ENCODE data around the gene SCN4B.

SCN4B gene

DNA sequence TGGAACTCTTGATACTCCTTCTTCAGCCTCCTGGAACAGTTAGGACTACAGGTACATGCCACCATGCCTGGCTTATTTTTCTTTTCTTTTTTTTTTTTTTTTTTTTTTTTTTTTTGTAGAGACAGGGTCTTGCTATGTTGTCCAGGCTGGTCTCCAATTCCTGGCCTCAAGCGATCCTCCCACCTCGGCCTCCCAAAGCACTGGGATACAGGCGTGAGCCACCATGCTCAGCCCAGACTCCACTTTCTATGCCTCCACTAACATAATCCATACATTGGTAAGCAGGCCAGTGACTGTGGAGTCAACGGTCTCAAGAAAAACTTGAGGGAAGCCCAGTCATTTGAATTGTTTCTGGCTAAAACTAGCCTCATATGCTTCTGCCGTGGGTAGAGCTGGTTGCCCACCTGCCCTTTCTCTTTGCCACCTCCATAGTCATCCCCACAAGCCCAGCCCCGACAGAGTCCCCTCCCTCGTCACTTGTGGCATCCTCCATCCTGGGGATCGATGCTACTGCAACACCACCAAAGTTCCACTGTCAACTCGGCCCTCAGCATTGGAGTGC, 21.5 kb upstream of the SCN4B start:
- DNase-seq (ENCODE audit: low spot score), result no peak

DNA sequence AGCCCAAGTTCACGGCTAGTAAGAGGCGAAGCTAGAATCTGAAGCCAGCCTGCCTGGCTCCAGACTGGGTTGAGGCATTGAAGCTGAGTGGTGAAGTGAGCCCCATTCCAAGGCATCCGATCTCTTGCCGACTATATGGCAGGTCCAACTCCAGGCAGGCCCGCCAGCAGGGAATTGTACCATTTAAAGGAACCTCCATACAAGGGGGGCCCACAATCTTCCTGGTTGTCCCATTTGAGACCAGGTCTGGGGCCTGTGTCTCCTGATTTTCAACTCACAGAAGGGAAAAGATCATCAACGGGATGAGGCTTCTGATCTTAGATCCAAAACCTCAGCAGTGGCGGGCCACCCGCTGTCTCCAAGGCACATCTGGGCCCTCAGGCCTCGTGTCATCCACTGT, 19.7 kb upstream of the SCN4B start:
- DNase-seq (ENCODE audit: low spot score), result no peak

DNA sequence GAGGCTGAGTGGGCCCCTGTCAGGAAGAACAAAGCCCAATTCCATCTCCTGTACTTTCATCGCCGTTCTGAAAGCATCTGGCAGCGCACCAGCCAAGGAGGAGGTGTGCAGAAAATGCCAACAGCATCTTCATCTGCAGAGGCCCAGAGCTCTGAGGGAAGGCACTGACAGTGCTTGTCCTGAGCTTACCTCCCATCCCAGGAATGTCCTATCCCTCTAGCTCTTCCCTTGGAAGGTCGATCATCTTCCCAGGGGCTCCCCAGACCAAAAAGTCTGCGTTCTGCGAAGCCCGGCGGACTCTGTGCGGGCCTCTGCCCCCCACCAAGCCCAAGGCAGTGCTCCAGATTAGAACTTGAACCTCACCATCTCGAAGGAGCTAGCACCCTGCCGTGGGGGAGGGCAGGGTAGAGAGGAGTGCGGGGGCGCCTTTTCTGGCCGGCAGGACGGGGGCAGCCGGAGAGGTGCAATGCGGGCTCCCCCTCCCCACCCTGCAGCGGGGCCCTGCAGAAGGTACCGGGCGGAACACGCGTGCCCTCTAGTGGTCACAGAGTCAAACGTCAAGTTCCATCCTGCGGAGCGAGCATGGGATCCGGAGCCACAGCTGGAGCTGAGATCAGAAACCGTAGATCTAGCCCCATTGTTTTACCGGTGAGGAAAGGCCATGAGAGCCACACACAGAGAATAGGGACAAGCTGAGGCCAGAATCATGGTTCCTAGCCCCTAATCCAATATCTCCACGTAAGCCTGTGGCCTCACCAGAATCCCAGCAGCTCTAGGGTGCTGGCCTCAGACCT, 18.8 kb upstream of the SCN4B start:
- DNase-seq (ENCODE audit: low spot score), result peak; percentile 92

DNA sequence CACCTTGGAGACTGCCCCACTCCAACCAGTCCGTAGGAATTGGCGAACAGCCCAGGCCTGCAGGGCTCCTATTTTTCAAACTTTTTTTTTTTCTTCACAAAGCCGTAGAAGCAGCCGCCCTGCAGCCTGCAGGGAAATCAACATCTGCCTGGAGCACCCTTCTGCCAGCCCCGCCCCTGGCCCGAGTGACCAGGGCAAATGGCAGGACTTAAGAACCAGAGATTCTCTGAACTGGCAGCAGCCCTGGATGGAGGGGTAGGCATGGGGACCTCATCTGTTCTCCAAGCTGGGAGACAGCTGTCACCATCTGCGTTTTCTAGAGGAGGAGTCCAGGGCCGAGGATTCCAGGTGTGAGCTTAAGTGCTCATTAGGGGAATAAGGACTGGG, 18.3 kb upstream of the SCN4B start:
- DNase-seq (ENCODE audit: low spot score), result no peak

DNA sequence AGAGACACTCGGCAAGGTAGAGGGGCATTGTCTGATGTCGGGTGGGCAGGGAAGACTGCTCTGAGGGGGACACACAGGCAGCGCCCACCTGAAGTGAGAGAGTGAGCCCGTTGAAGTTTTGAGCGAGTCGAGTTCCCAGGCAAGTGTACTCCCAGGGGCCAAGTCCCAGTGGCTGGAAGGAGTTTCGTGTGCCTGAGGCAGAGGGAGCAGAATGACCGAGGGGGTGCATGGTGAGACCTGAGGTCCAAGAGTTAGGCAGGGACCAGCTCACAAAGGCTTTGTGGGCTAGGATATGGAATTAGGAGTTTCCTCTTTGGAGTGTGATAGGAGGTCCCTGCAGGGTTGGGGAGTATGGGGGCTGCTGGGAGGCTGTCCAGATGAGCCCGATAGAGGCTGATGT, 17.6 kb upstream of the SCN4B start:
- no peak for DNase-seq (ENCODE audit: low spot score)

DNA sequence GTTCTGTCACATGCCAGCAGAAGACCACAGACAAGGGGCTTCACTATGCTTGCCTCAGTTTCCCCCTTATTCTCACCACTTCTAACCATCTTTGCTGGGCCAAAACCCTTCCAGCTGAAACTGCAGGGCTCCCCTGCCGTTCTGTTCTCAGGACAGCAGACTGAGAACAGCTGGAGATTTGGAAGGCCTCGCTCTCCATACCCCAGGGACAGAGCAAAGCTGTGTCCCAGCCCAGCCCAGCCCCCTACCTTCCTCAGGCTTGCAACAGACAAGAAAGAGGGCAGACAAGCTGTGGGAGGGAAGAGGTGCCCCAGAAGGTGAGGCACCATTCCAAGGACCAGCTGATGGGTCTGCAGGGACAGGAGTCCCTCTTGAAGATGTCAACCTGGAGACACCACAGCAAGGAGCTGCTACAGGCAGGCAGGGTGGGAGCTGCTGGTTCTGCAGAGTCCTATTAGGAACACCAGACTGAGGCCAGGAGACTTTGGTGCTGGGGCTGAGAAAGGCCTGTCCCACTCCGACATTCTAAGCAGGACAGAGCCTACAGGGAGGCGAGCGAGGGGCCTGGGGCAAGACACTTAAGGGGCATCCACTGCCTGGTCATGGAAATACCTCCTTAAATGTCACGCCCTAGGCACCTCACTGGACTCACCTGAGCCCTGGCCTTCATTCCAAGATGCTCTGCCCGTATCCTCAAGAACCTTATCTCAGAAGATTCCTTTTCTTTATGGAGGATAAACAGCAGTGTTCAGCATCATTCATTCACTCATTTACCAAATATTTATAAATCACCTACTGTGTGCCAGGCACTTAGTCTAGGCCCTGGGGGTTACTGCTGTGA, 16.9 kb upstream of the SCN4B start:
- no peak for DNase-seq (ENCODE audit: low spot score)

DNA sequence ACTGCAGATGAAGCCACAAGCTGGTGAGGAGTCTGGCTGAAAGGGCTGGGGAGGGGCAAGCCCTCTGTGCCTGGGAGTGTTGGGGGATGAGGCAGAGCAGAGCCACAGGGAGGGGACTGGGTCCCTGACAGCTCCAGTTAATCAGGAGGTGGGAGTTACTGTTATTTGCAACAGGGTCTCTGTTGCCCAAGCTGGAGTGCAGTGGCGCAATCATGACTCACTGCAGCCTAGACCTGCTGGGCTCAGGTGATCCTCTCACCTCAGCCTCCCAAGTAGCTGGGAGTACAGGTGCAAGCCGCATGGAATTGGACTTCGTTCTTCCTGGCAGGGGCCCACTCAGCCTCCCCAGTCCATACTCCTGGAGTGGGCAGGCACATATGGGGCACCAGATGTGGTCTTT, 16.1 kb upstream of the SCN4B start:
- DNase-seq (ENCODE audit: low spot score), result no peak

DNA sequence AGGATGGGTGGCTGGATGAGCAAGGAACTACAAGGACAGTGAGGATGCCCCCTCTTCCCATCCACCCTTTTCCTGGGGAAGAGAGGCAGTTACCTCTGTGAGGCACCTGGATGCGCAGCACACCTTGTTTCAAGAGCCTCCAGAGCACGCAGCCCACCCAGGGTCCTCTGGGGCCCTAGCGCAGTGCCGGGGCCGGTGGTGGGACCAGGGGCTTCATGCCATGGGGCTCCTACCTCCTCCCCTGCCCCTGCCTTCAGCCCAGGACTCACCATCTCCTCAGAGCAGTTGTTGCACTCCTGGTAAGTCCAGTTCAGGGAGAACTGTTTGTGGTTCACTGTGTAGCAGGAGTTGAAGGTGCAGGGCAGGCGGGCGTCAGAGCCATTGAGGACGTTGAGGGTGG, 15.7 kb upstream of the SCN4B start:
- no peak for DNase-seq (ENCODE audit: low spot score)

DNA sequence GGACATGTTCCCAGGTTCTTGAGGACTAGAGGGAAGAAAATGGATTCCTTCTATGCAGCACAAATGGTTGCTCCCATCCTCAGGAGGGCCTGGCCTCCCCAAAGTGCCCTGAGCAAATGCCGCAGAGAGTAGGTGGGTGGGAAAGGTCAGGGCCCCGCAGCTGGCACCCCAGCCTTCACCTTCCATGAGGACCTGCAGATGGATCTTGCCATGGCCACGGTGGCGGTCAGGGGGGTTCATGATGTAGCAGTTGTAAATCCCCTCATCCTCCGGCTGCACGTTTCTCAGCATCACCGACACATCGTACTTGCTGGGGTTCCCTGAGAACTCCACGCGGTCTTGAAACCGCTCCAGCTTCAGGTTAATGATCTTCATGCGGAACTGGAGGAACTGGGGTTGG, 15.3 kb upstream of the SCN4B start:
- no peak for DNase-seq (ENCODE audit: low spot score)

DNA sequence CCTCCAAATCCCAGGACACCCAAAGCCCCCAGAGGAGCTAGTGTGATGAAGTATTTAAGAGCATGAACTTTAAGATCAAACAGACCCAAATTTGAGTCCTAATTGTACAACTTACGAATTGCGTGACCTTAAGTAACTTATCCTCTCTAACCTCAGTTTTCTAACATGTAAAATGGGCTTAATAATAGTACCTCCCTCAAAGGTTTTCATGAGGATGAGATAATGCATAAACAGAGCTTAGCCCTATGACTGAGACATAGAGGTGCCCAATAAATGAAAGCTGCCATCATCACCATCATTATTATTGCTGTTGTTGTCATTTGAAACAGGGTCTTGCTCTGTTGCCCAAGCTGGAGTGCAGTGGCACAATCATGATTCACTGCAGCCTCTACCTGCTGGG, 14.6 kb upstream of the SCN4B start:
- DNase-seq (ENCODE audit: low spot score), result no peak

DNA sequence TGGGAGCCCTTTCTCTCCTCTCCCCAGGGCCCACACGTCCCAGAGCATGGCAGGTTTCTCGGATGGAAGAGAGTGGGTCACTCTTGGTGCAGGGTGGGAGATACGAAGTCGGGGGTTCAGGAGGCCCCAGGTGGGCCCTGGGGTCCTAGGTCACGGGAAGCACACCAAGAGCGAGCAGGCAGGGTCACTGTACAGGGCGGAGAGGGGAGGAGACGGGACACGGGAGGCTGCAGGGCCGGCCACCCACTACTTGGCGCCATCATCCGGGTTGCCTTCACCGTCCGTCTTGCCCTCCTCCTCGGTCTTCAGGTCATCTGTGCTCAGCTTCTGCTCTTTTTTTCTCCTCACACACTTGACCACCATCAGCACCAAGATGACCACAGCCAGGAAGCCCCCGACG, 14.0 kb upstream of the SCN4B start:
- no peak for DNase-seq (ENCODE audit: low spot score)

DNA sequence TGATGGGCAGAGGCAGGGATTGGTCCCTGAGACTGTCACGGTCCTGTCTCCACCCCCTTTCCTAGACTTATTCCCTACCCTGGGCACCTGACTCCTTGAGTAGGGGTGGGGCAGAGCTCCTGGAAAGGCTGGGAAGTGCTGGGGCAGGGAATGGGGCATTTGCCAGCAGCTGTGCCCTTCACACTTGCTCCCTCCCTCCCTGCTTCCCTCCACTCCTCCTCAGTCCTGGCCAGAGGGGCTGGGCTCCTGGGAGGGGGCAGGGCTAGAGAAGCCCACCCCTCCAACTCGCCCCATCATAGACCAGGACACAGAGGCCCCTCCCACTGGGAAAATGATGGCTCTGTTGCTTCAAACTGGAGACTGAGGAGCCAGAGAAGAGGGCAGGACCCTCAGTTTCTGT, 12.3 kb upstream of the SCN4B start:
- DNase-seq (ENCODE audit: low spot score), result no peak

DNA sequence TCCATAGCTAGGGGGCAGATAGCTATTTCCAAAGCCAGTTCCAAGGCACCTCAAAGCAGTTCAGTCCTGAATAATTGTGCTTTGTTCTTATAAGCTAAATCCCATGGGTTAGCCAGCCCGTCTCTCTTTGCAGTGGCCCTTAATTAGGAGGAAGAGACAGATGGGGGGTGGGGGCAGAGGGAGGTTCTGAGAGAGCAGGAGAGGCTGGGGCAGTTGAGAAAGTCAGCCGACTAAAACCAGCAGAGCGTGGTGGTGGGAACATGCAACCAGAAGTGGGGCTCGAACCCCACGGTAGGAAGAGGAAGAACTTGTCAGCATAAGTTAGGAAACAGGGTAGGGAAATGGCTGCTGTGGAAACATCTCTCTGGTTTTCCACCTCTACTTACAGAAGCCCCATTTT, 10.9 kb upstream of the SCN4B start:
- DNase-seq (ENCODE audit: low spot score), result no peak

DNA sequence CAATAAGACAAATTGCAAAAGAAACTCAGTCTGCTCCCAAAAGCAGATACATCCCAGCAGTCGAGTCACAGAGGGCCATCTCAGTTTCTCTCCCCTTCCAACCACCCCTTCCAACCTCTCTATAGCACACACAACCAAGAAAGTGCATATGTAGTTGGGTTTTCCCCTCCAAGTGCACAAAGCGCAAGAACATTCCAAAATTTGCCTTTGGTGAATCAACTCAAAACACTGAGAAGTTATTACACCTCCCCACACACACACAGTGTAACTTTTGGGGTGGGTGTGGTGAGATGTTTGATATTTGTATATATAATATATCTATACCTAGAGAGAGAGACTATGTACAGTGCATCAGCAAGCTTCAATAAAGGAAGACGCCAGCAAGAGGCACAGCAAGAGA, 10.2 kb upstream of the SCN4B start:
- DNase-seq (ENCODE audit: low spot score), result no peak

DNA sequence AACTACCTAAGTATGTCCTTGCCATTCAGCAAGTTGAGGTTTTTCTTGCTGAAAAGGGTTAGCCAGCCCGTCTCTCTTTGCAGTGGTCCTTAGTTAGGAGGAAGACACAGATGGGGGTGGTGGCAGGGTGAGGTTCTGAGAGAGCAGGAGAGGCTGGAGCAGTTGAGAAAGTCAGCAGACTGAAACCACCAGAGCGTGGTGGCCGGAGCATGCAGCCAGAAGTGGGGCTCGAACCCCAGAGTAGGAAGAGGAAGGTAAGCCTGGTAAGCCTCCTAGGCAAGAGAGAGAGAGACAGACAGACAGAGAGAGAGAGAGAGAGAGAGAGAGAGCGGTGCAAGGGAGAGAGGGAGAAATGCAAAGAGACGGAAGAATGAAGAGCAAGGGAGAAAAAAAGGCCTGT, 9.2 kb upstream of the SCN4B start:
- no peak for DNase-seq (ENCODE audit: low spot score)

DNA sequence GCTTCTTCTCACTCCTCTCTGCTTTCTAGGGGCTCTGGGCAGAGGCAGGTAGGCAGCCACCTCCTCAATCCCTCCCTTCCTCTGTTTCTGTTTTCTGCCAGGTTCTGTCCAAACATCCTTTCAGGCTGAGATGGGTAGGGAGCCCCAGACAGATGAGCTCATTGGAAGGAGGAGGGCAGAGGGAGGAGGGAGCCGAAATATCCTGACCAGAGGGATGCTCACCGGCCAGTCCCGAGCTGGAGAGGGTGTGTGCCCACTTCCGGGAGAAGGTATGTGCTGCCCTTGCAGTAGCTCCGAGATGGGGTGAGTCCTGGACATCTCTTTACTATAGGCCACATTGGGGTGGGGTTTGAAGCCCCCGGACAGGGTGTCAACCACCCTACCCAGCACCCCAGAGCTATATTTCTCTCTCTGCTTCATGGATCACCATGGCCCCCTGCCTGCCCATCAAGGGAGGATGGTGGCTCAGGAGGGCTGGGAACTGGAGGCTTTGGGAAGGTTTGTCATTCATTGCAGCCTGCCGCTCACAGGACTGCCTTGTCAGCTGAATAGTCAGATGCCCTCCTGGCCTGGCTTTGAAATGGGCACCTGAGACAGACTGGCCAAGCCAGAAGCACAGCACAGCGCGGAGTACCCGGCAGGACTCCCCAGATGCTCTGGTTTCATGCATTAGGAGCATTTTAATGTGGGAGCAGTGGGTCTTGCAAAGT, 4.7 kb upstream of the SCN4B start:
- no peak for DNase-seq (ENCODE audit: low spot score)

DNA sequence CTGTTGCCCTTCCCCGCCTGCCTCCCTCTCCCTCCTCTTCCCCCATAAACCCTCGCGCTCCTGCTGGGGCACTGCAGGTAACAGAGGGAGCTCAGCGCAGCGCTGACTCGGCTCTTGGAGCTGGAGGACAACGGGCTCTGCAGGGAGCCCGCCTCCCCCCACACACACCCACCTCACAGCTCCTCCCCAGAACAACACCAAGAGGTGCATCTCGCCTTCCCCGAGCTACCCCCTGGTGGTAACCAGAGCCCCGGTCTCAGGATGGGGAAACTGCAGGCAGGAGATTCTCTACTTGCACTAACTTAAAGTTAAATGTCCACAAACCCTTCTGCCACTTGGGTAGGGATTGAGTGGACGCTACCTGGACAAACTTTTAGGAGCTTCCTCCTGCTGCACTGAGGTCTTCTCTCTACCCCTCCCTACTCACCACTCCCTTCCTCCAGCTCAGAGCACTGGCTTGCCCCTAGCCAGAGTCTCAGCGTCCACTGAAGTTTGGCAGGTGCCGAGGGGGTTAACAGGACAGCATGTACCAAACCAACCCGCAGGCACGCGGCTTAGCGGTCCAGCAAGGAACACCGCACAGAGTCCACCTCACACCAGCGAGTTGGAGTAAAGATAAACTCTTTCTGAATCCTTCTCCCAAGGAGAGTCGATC, 4.0 kb upstream of the SCN4B start:
- peak; percentile 57 for DNase-seq (ENCODE audit: low spot score)

DNA sequence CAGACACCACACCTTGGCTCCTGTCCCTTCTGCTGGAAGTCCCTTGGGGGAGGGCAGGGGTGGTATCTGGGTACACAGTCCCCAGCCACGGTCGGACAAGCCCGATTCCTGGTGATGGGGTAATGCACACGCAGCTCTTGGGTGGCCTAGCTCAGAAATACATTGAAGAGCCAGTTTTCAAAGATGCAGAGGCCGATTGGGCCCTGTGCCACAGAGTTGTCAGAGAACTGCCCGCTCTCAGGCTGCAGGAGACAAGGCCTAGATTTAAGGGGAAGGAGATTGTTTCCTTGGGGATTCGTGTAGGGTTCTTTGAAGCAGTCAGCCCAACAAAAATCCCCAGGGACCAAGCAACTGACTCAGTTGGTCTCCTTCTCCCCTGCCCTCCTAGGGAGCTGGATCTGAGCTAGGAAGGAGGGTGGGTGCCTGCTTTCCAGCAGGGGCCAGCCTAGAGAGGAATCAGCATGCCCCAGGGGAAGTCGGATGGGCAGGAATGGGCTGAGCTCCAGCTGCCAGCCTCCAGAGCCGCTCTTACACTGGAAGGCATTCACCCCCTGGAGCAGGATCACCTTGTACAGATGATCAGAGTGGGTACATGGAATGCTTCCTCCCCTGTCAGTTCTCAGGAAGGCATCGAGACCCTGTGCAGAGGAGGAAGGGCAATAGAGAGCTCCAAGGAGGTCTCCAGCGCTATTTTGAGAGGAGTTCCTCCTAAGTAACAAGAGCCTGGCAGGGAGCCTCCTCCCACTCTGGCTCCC, 3.3 kb upstream of the SCN4B start:
- DNase-seq (ENCODE audit: low spot score), result no peak

DNA sequence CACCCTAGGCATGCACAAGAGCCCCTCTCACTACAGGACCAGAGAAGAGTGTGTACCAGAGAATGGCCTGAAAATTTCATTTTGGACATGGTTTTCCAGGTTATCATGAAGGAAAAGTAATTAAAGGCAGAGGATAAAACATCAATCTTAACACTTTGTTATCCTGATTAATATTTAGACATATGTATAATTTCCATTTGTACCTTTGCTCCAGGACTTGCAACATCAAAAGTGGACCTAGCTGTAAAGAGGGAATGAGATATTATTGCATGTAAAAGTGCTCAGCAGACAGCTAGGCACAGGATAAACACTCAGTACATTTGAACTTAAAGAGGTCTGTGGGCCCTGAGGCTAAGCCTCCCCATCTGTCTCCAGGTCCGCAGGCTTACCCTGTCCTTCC, 2.0 kb upstream of the SCN4B start:
- no peak for DNase-seq (ENCODE audit: low spot score)

DNA sequence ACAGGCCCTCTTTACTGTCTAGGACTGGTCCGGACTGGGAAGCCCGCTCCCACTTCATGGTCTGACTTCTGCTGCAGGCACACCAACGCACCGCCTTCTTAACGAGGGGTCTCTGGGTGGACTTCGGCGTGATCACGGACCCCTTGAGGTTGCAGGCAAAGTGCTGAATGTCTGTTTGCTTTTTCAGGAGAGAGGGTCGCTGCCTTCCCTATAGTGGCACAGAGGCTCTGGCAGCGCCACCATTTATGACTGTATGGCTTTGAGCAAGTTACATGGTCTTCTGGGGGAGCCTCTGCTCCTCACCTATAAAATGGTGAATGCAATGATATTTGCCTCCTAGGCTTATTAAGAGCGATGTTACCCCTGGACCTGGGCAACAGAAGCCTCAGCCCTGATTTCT, 1.4 kb upstream of the SCN4B start:
- DNase-seq (ENCODE audit: low spot score), result no peak

DNA sequence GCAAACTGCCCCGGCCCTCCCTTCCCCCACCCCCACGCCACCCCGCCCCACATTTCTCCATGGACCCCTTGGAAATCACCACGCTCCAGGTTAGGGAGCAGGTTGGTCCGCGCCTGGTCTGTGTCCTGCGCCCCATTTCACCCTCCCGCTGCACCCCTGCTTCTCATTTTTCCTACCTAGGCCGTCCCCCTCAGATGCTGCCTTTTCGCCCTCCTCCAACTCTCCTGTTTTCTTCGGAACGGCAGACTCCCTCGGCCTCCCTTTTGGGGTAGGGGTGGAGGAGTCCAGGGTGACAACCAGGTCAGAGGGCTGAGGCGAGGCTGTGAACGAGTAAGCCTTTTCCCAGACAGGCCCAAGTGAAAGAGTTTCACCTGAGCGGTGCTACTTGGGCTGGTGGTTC, 893 bp upstream of the SCN4B start:
- no peak for DNase-seq (ENCODE audit: low spot score)

All from iPS-NIHi11 (cell line).